Stimulated activated CD8-positive, alpha-beta memory T cell treated with anti-CD3 and anti-CD28 coated beads, Interleukin-2, amount 100 ng/mL, for 48 hours (primary cell): ENCODE results near the gene IGDCC3.
A peak's percentile ranks its signal among the peaks of the same experiment; 100 is the strongest.

Source experiments
- DNase-seq, 2 donors: peaks; one replicate each; pipeline ENCODE4 v3.0.0-alpha.2; 2020; ENCODE audit warnings: low read depth in 2 of 2

IGDCC3 gene

DNA sequence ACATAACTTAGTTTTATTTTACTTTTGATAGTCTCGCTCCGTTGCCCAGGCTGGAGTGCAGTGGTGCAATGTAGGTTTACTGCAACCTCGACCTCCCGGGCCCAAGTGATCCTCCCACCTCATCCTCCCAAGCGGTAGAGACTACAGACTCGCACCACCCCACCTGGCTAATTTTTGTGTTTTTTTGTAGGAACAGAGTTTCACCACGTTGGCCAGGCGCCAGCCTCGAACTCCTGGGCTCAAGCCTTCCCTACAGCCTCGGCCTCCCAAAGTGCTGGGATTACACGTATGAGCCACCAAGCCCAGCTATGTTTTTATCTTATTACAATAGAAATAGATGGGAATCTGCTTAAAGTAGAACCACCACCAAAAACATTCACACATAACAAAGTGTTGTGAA is 79.1 kb downstream of the IGDCC3 start:
- no peak for DNase-seq

DNA sequence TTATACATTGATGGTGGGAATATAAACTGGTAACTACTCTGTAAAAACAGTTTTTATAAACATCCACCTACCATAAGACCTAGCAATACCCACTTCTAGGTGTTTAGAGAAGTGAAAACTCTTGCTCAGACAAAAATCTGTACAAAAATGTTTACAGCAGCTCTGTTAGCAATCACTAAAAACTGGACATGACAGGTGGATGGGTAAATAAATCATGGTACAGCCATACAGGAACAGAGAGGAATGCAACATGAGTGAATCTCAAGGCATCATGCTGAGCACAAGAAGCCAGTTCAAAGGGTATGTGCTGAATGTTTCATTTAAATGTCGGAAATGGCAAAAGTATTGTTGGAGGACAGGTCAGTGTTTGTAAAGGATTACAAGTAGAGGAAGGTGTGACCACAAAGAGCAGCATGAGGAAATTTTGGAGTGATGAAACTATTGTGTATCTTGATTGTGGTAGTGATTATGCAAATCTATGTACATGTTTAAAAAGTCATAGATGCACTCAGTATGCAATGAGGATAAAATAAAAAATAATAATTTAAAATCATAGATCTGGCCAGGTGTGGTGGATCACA is 84.8 kb downstream of the IGDCC3 start:
- no peak for DNase-seq

DNA sequence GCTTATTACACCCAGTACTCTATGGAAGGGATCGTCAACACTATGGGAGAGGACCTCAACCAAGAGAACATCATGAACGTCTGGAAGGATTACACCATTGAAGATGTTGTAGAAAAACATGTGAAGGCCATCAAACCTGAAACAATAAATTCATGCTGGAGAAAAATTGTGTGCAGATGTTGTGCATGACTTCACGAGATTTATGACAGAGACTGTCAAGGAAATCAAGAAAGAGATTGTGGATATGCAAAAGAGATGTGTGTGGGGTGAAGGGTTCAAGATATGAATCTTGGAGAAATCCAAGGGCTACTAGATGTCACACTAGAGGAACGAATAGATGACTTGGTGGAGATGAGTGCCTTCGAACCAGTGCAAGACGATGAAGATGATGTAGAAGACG is 87.6 kb downstream of the IGDCC3 start:
- DNase-seq, result no peak

DNA sequence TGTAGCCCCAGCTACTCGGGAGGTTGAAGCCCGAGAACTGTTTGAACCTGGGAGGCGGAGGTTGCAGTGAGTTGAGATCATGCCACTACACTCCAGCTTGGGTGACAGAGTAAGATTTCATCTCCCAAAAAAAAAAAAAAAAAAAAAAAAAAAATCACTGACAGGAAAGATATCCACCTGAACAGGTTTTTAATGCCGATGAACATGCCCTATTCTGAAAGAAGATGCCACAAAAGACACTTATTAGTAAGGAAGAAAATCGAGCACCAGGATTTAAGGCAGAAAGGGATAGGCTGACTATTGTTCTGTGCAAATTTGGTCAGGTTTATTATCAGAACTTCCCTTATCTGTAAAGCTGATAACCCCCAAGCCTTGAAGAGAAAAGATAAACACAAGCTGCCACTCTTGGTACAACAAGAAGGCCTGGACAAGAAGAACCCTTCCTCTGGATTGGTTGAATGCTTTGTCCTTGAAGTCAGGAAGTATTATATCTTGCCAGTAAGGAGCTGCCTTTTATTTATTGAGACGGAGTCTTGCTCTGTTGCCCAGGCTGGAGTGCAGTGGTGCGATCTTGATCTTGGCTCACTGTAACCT is 88.4 kb downstream of the IGDCC3 start:
- DNase-seq, result no peak

DNA sequence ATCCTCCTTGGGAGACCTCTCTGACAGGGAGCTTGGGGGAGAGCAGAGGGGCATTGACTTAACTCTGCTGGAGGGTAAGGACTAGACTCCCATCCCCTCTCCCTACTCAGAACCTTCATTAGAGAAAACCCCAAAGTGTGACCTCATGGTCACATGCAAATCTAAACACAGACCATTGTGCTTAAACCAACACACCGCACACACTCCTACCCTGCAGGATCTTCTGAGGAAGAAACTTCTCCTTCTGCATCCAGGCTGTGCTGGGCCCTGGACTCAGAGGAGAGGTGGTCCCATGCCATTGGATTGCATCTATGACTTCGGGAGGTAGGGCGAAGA is 90.3 kb downstream of the IGDCC3 start:
- no peak for DNase-seq

DNA sequence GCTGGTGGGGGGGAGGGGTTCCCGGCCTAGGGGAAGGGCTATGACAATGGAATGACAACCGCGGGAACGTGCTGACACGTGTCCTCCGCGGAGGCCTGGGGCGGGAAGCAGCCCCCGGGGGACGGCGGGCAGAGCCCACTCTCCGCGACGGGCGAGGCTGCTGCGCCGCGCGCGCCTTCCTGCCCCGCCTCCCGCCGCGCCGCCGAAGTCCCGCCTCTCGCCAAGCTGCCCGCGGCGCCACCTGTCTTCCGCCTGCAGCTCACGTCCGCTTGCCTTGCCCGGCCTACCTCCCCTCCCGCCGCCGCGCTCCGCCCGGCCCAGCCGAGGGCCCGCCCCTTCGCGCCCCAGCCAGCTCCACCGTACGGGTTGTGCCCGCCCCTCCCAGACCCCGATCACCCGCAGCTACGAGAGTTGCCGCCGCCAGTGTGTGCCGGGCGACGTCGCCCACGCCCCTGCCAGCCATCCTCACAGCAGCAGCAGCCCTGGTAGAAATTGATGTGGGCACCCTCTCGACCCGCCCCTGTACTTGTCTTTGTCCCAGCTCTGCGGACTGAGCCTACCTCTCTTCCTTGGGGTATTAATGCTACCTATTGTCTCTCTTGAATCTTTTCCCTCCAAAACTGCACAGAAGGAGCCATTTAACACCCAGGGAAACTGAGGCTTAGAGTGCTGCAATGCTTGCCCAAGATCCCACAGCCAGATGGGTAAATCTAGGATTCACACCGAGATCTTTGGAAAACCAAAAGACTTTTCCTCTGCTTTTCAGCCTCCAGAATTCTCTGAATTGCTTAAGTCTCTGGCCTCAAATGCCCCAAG is 90.9 kb downstream of the IGDCC3 start, which contains the start of gene PARP16:
PARP16 (minus strand) TSS at position 180 of the 816 bp plus-strand sequence. CDS start 457 bp downstream, outside the sequence.
- peak; percentile 87 to 92 for DNase-seq

DNA sequence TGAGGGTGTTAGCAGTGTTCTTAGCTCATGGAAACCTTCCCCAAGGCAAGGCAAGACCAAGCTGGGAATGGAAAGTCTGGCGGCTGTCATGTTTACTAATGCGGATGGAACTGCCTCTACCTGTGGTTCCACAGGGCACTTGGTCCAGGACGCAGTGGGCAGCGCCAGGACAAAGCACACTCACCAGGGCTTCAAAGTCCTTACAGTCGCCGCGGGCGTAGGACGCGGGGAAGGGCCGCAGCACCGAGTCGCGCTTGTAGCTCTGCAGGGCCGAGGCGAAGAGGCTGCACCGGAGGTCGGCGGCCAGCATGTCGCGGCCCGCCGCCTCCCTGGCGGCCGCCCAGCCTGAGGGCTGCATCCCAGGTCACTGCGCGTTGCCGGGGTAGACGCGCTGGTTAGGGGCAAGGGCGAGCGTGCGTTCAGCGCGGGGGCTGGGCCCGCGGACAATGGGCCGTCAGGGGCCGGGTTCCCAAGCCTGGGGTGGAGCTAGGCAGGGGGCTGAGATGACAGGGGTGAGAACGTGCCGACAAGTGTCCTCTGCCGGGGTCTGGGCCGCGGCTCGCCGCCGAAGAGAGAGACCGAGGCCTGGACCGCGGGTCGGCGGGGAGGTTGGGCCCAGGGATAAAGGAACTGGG is 91.6 kb downstream of the IGDCC3 start:
- no peak for DNase-seq

DNA sequence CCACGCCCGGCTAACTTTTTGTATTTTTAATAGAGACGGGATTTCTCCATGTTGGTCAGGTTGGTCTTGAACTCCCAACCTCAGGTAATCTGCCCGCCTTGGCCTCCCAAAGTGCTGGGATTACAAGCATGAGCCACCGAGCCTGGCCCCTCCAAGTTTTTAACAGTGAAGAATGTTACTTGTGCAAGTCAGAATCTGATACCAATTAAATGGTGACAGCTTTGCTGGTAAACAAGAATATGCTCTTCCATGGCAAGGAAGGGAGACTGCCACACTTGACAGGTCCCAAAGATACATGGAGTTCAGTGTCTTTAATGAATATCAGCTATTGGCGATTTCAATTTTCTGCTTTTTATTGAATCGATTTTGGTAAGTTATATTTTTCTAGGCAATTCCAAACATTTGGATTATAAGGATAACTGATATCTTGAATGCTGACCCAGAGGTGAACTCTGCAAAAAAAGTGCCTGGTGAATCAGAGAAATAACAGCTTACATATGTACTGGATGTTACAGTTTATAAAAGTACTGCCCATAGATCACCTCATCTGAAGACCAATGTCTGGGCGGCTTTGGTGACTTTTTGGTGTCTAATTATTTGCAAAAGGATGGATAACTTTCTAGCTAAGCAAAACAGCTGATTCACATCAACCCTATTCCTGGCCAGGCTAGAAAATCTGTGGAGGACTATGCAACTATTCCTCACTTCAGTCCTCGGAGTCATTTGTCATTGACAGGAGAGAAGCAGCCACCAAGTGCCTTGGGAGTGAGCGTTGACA is 92.3 kb downstream of the IGDCC3 start:
- DNase-seq, result no peak

DNA sequence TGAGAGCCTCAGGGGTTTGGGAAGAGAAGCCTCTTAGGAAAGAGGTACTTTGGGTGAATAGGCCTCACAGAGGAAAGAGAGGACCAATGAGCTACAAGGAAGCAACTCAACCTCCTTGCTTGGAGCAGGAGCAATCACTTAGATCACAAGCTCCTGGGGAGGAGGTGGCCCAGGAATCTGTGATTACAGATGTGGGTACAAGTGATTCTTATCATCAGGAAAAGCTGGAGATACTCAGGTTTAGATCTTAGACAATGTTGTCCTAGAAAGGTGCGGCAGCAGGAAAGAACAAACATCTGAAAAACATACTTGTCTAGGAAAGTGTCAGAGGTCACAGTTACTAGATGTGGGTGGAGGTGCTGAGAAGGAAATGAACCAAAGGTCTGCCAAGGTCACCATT is 99.3 kb downstream of the IGDCC3 start:
- no peak for DNase-seq
